Fibroblast of lung (primary cell): Measurements from ENCODE around the gene ARRDC1. TPM values are rescaled to one million over a fixed set of nuclear protein-coding genes. Genes with fewer than 3 reads are reported as not detected.
"Not testable (repeated sequence)": the region's sequence is repeated elsewhere in the genome, so short reads cannot be mapped to it uniquely, and the experiment has no call there.

Source experiments
- DNase-seq, 2 donors: peaks; one replicate each; pipeline versions ENCODE4 v3.0.0 to v3.0.0-alpha.2; 2010; ENCODE audit warnings: low read depth in 2 of 2
- H2AFZ ChIP-seq: 2 replicates; pipeline ENCODE4 v1.5.1; 2012; ENCODE audit warnings: low read length, control low read depth, inconsistent platforms
- H3K27ac ChIP-seq: 2 replicates; pipeline ENCODE4 v1.5.1; 2011; ENCODE audit warnings: low read length, control low read depth; ENCODE audit not compliant: insufficient read depth
- H3K27me3 ChIP-seq: 2 replicates; pipeline ENCODE4 v1.5.1; 2011; ENCODE audit warnings: mild to moderate bottlenecking, low read length; ENCODE audit not compliant: control insufficient read depth, insufficient read depth
- H3K36me3 ChIP-seq: 2 replicates; pipeline ENCODE4 v1.5.1; 2011; ENCODE audit warnings: low read length; ENCODE audit not compliant: control insufficient read depth, insufficient read depth
- H3K4me1 ChIP-seq: 2 replicates; pipeline ENCODE4 v1.5.1; 2011; ENCODE audit warnings: low read length; ENCODE audit not compliant: control insufficient read depth, insufficient read depth; ENCODE audit errors: extremely low read depth
- H3K4me2 ChIP-seq: 2 replicates; pipeline ENCODE4 v1.5.1; 2011; ENCODE audit warnings: low read length, control low read depth; ENCODE audit not compliant: insufficient read depth; ENCODE audit errors: extremely low read depth
- H3K4me3 ChIP-seq, 4 experiments: fragments of 200-600 bp in 1 of 4; sonication (generic) in 1 of 4; replicated peaks in 1 of 4; 2 replicates each; pipeline ENCODE4 v1.5.1; 2011 to 2016; ENCODE audit warnings: low read length in 4 of 4, low read depth in 3 of 4, mild to moderate bottlenecking in 3 of 4, control low read depth in 2 of 4, inconsistent platforms in 1 of 4, mixed read lengths in 1 of 4; ENCODE audit not compliant: insufficient read depth in 1 of 4; ENCODE audit errors: control extremely low read depth in 1 of 4
- H3K79me2 ChIP-seq: 2 replicates; pipeline ENCODE4 v1.5.1; 2012; ENCODE audit warnings: mild to moderate bottlenecking, low read length, inconsistent platforms; ENCODE audit not compliant: control insufficient read depth, insufficient read depth
- H3K9ac ChIP-seq: 2 replicates; pipeline ENCODE4 v1.5.1; 2011; ENCODE audit warnings: mild to moderate bottlenecking, low read length, control low read depth; ENCODE audit not compliant: insufficient read depth
- H3K9me3 ChIP-seq: 2 replicates; pipeline ENCODE4 v1.5.1; 2012; ENCODE audit warnings: low read depth, low read length; ENCODE audit not compliant: control insufficient read depth, insufficient read depth
- H4K20me1 ChIP-seq: 2 replicates; pipeline ENCODE4 v1.5.1; 2011; ENCODE audit warnings: low read length; ENCODE audit not compliant: control insufficient read depth, insufficient read depth; ENCODE audit errors: extremely low read depth
- CTCF ChIP-seq, 2 donors: IDR thresholded peaks in 1 of 2; conservative IDR thresholded peaks in 1 of 2; 1 replicate in 1 of 2; 2 replicates in 1 of 2; pipeline ENCODE4 v1.5.1; 2011 to 2012; ENCODE audit warnings: low read length in 2 of 2, control low read depth in 1 of 2, inconsistent platforms in 1 of 2, low read depth in 1 of 2, mild to moderate bottlenecking in 1 of 2
- EZH2 ChIP-seq: IDR thresholded peaks from 2 replicates; pipeline ENCODE4 v1.5.1; 2012; ENCODE audit warnings: low read length, control low read depth, mild to moderate bottlenecking; ENCODE audit errors: missing control alignments
- polyA plus RNA-seq, 2 donors: library from polyadenylated mRNA; depleted of rRNA in 1 of 2; stranded (reverse) in 1 of 2; unstranded in 1 of 2; fragments of >200 nt; gene quantifications; 2 replicates each; pipeline ENCODE4 v1.2.1, GENCODE V29; 2011 to 2012; ENCODE audit warnings: missing spikeins in 1 of 2
- total RNA-seq: library from RNA; depleted of rRNA; stranded (reverse); fragments of >200 nt; gene quantifications from 2 replicates; pipeline ENCODE4 v1.2.1, GENCODE V29; 2014

ARRDC1 gene
- total and polyA plus RNA-seq, 2 donors (not counting 1 experiment from before 2014, with no cell fraction given), result 8.3 to 17.2 TPM

- Histone ChIP-seq H3K9ac (no peak overlapping the region), H2AFZ (no peak overlapping the region), H3K79me2 (peaks cover 85% of the 10 kb centered on the region), H3K4me2 (no peak overlapping the region), H3K4me3 (no peak overlapping the region), H3K36me3 (no peaks in the 10 kb centered on the region), H3K27me3 (no peaks in the 10 kb centered on the region), H4K20me1 (no peaks in the 10 kb centered on the region), H3K4me1 (peaks cover 10% of the 10 kb centered on the region), H3K9me3 (no peaks in the 10 kb centered on the region), H3K27ac (no peak overlapping the region)
- no peak for TF ChIP-seq CTCF (conservative IDR thresholded peaks at IDR 0.05 in 1 of 2, IDR thresholded peaks at IDR 0.05 in 1 of 2; ENCODE audit: low read depth in 1 of 2, low read length in 2 of 2)
- no peak for TF ChIP-seq EZH2
- DNase-seq, result no peak
These were observed 21.0 kb downstream of the ARRDC1 start for GRCh38 chr9:137626464-137626863.

GRCh38 chr9:137627406-137627805 lies 21.9 kb downstream of the ARRDC1 start:
- not testable (repeated sequence) for H3K36me3 ChIP-seq, H3K4me3 ChIP-seq, H2AFZ ChIP-seq, DNase-seq, H3K27me3 ChIP-seq, H3K27ac ChIP-seq, H3K4me2 ChIP-seq, H3K9ac ChIP-seq, H3K9me3 ChIP-seq, H4K20me1 ChIP-seq, H3K4me1 ChIP-seq
- peaks cover 88% of the 10 kb centered on the region for H3K79me2 ChIP-seq

- Histone ChIP-seq H3K9ac (no peak overlapping the region), H2AFZ (no peak overlapping the region), H3K27ac (peak overlapping the region; percentile 46), H3K79me2 (peaks cover 86% of the 10 kb centered on the region), H4K20me1 (no peaks in the 10 kb centered on the region), H3K36me3 (no peaks in the 10 kb centered on the region), H3K27me3 (no peaks in the 10 kb centered on the region), H3K4me1 (peaks cover 16% of the 10 kb centered on the region), H3K4me2 (no peak overlapping the region), H3K4me3 (no peak overlapping the region), H3K9me3 (no peaks in the 10 kb centered on the region)
- no peak for TF ChIP-seq CTCF (conservative IDR thresholded peaks at IDR 0.05 in 1 of 2, IDR thresholded peaks at IDR 0.05 in 1 of 2; ENCODE audit: low read depth in 1 of 2, low read length in 2 of 2)
- TF ChIP-seq EZH2, result no peak
- no peak for DNase-seq
These were observed 24.6 kb downstream of the ARRDC1 start for GRCh38 chr9:137630126-137630525.
